ENCODE data around the gene ZNF423.
"Not testable (repeated sequence)": the region's sequence is repeated elsewhere in the genome, so short reads cannot be mapped to it uniquely, and the experiment has no call there.

Gene ZNF423

DNA sequence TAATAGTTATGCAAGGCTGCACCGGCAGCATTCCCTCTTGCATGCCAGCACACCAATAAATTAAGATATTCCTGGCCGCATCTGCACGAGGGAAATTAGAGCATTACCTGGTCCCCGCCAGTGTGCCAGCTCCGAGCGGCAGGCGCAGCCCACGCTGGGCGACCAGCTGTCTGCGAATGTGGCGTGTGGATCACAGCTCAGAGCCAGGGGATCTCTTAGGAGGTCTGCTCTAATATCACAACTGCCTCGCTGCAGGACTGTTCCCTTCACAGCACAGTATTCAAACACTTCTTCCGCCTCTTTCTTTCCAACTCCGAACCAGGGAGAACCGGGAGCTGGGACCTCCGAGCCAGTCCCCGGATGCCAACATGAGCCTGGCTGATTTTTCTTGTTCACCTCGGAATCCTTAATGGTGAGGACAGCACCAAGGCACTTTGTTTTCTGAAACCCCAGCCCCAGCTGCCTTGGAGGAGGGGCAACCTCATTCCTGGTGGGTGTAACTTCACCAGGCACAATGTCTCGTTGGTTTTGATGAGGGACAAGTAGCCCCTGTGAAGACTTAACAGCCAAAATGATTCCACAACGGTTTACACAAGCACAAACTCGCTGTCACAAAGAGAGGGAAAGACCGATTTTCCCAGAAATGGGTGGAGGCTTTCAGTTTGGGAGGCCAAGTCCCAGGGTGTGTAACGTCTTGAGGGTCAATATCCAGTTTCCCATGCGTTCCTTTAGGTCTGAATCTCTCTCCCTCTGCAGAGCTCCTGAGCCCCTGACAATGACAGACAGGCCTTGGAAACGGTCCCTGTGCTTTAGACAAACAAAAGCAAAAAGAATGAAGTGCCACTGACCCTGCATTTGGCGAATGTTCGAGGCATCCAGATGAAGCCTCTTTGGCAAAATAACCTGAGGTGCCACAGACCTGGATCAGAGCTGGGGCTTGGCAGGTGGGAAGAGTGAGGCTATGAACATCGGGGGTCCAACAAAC, 269.2 kb downstream of the ZNF423 start:
- DNase-seq (ENCODE audit: low read depth in 2 of 2), result no peak

DNA sequence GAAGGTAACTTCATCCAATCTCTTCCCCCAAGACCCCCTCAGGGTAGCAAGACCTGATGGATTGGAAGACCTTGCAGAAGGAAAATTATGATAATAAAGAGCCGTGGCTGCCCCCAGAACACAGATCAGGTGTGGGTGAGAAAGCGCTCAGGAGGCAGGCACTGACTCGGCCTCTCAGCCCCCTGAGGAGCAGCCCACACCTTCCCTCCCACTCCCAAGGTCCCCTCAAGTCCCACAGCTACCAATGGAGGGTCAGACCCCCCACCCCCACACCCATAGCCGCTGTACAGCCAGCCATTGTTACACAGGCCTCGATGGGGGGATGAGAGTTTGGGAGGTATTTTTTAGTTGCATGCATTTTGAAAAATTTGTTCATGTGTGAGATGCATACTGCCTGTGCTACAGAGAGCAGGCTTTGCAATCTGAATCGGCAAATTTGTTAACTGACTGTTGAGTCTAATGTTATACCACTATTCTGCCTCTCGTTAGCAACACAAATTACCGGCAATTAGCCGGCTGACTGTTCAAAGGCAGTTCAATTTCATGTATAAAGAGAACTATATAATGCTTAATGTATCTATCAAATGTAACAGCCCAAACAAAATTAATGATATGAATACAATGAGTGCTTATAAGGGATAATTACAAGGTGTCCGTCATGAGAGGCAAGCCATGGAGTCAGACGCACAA, 270.6 kb downstream of the ZNF423 start:
- DNase-seq (ENCODE audit: low read depth in 2 of 2), result no peak

DNA sequence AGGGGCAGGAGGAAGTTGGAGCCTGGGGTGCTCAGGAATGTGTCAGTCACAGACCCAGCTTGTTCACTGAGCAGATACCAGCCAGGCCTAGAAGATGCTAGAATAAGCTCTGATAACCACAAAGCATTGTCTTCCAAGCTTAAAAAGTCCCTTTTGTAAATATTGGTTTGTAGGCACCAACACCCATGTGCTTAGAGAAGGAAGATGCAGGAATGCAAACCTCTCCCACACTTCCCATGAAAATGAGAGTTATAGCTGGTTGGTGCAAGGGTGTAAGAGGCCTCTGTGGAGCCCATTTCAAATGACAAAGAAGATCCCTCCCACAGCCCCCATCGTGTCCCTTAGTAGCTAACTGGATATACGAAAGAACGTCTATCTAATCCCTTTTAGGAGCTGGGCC, 272.0 kb downstream of the ZNF423 start:
- no peak for DNase-seq (ENCODE audit: low read depth in 2 of 2)

DNA sequence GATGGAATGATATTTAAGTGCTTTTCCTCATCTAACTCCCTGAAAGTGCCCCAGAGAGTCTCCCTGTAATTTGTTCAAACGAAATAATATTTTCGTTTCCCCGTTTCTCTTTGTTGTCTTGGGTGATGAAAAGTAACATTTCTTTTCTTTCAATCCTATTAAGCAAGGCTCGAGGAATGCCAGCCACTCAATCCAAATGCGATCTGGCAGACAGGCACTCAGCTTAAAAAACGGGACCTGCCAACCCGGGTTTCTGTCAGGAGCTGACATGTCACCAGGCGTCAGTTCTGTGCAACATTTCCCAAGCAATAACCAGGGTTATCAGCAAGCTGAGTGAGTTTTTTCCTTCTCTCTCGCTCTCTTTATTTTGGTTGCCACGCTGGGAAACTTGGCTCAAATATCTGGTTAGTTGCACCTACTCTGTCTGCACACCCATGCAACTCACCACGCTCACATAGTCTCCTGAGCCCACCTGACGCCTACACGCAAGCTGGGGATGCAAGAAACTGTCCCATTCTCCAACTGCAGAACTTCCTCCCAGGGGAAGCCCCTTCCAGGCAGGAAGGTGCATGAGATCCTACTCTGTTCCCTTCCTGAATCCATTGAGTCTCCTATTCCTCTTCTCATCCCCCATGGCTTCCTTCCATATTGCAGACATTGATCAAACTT, 274.1 kb downstream of the ZNF423 start:
- DNase-seq (ENCODE audit: low read depth in 2 of 2), result no peak

DNA sequence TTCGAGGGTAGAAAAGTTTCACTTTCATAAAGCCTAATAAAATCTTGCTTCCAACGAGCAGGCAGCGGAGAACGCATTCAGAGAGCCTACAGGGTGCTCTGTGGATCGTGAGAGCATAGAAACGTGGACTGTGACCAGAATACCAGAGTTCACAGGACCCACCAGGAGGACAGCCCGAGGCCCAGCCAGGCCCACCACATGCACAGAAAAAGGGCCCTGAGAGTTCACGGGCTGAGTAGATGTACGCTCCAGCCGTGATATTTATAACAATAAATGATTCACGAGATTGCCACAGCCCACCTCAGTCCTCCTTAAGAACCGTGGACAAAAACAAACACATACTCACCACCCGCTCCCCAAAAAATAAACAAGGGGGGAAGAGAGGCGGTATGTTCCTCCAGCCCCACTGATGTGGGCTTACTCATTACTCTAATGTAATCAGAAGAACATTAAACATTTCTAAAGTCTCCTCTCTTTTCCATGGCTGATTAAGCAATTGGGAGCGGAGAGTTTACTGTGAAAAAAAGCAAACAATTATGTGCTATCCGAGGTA, 275.1 kb downstream of the ZNF423 start:
- DNase-seq (ENCODE audit: low read depth in 2 of 2), result no peak

DNA sequence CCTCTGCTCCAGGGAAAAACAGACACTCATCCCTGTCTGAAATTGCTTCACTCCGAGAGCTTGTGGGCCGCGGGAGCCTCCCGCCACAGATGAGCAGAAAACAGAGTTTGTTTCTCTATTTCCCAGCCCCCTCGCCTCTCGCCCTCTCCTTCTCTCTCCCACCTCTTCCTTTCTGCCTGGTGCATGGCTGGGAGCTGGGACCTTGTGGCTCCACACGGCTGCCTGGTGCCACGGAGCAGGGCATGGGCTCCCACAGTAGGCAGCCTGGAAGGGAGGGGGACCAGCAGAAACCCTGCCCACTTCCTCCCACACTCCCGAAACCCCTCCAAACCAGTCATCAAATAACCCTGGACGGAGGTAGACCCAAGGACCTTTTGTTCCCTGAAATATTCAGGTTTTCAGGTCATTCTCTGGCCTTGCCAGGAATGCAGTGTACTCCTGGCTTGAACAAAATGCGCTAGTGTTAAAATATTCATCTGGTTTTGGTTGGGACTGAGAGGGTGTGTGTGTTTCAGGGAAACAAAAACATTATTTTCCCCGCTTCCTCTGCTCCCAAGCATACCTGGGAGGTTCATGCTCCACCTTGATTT, 277.4 kb downstream of the ZNF423 start:
- DNase-seq (ENCODE audit: low read depth in 2 of 2), result no peak

DNA sequence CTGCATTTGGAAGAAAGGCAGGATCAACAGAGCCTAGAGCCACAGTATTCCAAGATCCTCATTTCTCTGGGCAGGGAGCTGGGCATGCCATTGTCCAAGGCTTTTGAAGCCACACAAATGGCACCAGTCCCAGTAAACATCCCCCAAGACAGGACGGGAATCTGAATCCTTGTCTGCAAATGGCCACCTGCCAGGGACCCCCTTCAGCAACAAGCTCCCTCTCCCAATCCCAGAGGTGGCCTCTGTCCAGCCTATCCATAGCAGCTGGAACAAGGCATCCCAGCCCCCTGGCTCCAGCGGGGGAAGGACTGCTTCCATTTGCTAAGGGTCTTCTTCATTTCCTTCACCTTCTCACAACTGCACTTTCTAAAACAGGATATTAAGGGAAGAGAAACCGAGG, 277.9 kb downstream of the ZNF423 start:
- no peak for DNase-seq (ENCODE audit: low read depth in 2 of 2)

DNA sequence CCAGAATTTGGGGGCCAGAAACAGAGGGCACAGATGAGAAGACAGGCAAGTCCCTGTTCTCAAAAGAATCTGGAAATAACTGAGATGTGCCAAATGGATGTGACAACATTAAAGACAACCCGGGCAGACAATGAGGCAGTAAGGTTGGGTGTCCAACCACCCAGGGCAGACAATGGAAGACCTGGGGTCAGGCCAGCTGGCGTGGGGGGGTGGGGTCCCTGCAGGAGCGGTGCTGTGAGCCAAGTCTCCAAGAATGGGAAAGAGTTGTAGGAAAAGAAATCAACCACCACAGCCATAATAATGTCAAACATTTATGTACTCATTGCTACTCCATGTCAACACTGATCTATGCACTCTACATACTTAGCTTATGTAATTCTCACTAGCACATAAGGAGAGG, 279.0 kb downstream of the ZNF423 start:
- no peak for DNase-seq (ENCODE audit: low read depth in 2 of 2)

DNA sequence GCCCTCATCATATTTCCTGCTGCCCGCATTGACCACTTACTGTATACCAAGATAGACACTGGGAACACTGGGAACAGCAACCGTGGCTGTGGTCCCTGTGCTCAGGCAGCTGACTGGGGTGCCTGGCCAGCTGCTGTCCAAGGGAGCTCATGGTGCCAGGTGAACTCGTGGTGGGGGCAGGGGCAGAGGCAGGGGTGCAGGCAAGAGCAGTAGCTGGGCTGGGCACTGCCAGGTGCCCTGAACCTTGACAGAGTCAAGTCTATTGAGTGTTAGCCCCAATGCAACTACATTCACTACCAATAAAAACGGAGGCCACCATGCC, 279.8 kb downstream of the ZNF423 start:
- no peak for DNase-seq (ENCODE audit: low read depth in 2 of 2)

DNA sequence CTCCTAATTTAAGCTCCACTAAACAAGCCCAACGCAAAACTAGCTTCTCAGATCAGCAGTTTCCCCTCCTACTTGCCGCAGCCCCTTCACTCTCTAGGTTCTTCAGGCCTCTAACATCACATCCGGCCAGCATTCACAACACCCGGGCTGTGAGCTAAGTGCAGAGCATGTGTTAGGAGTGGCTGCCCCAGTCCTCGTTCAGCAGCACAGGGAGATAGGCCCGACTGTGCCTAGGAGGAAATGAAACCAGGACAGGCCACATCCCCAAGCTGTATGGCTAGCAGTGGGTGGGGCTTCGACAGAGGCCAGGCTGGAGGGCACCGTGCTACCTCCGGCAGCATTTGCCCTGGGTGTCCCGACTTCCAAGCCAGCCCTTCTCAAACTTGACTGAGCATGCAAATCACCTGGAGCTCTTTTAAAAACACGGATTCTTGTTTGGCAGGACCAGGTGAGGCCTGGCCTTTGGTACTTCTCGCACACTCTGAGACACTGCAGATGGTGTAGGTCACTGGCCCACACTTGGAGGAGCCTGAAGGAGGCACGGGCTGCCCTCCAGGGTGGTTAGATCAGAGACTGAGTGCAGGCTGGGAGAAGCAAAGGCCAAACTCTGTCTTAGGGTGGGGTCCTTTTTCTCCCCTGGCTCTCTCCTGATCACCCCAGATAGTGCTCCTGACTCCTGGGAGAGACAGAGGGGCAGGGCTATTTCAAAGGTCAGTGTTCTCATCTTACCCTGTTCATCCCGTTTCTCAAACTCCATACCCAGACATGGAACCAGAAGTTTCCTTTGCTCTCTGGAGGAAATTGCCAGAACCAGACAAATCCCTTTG, 280.4 kb downstream of the ZNF423 start:
- DNase-seq (ENCODE audit: low read depth in 2 of 2), result no peak

DNA sequence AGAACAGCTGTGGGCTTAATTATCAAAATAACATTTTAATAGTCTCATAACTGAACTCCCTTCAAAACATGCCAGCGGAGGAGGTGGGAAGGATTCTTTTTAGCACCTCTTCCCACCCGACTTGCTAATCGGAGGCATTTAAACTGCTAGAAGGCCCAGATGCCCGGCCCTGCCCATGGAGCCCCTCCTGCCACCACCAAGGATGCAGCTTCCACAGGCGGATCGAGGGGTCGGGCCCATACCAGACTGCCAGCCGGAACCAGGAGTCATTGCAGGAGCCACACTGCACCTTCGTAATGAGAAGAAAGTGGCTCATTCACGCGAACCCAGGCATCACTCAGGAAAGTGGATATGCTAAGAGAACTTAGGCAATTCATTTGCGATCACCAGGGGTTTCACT, 281.1 kb downstream of the ZNF423 start:
- no peak for DNase-seq (ENCODE audit: low read depth in 2 of 2)

DNA sequence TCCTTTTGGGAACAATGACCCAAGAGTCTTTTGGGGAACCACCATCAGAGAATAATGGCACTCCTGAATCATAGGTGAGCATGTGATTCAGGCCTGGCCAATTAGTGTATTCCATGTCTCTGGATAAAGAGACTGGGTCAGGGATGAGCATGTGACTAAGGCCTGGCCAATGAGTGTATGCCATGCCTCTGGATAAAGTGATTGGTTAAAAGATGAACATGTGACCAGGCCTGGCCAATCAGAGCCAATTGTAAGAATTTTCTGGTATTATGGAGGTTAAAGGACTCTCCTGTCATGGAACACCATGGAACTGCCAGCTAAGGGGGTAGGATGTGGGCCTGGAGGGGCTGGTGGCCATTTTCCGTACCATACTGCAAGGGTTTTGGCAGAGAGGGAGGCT, 288.0 kb downstream of the ZNF423 start:
- no peak for DNase-seq (ENCODE audit: low read depth in 2 of 2)

DNA sequence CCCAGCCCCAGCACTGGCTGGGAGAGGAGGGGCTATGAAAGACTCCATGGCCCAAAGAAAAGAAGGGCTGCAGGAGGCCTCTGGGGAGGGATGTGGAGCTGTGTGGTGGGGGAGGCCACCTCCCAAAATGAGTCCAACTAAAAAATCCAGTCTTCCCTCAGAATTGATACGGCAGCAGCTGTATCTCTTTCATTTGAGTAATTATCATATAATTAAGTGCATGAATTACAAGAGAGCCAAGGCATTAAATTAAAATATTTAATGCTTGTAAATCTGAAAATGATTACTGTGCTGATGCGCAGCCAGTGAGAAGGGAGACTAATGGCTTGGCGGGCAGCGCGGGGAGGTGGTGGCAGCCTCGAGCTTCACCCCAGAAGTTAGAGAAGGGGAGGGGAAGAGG, 289.5 kb downstream of the ZNF423 start:
- no peak for DNase-seq (ENCODE audit: low read depth in 2 of 2)

DNA sequence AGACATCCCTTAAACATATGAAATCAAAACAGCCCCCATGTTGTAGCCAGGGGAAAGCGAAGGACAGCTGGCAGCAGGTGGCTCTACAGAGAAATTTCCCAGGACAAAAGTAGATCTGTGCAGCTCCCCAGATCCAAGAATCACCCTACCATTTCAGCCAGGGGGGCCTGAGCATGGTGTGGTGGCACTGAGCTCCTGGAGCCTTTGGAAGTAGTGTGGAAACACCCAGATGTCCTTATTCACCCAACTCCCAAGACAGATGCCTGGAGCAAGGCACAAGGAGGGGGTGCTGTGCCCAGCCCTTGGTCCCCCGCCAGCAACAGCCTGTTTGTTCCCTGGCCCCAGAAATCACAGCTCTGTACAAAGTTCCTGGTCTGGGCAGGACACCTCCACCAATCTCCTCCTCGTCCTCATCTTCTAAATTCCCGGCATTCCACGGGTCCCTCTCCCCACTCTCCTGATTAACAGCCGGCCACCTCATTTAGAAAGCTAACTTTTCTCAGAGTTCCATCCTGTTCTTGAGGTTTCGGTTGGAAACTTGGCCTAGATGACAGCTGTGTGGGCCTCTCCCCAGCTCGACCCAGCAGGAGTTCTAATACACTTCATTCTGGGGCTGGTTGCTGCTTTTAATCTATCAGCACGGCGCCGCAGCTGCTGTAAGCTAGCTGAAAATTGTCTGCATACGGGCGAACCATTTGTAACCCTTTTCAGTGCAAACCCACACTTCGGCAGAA, 291.2 kb downstream of the ZNF423 start:
- DNase-seq (ENCODE audit: low read depth in 2 of 2), result no peak

DNA sequence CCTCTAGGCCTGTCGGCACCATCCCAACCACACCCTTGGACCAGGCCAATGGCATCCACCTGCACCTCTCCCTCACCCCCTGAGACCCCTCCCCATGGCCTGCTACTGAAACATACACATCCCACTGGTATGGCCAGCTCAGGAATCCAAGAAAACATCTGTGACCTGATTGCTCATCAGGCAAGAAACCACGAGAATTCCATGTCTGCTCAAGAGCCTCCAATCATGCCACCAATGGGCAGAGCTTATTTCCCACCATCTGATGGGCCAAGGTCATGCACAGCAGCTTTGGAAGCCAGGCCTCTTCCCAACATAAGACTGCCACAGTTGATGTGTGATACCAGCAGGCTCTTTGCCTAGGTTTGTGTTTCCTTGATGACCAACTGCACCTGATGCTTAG, 292.2 kb downstream of the ZNF423 start:
- no peak for DNase-seq (ENCODE audit: low read depth in 2 of 2)

DNA sequence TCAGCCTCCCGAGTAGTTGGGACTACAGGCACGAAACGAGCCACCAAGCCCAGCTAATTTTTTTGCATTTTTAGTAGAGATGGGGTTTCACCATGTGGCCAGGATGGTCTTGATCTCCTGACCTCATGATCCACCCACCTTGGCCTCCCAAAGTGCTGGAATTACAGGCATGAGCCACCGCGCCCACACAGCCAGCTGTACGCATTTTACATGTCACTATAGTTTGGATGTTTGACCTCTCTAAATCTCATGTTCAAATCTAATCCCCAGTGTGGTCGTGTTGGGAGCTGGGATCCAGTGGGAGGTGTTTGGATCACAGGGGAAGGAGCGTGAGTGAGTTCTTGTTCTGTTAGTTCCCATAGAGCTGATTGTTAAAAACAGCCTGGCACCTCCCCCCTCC, 293.0 kb downstream of the ZNF423 start:
- not testable (repeated sequence) for DNase-seq (ENCODE audit: low read depth in 2 of 2)

DNA sequence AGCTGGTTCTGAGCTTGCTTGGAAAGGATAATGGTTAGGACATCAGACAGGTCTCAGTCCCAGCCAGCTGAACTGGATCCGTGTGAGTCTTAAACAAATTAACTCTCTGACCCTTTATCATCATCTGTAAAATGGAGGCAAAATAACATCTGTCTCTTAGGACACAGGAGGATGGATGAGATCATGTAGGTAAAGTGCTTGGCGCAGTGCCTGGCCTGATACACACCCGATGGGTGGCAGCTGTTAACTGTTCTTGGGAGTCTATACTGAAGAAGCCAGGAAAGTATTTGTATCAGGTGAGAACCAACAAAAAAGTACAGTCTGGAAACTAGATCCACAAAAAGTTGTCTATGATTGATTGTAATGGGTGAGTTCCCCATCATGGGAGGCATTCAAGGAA, 293.7 kb downstream of the ZNF423 start:
- DNase-seq (ENCODE audit: low read depth in 2 of 2), result no peak

DNA sequence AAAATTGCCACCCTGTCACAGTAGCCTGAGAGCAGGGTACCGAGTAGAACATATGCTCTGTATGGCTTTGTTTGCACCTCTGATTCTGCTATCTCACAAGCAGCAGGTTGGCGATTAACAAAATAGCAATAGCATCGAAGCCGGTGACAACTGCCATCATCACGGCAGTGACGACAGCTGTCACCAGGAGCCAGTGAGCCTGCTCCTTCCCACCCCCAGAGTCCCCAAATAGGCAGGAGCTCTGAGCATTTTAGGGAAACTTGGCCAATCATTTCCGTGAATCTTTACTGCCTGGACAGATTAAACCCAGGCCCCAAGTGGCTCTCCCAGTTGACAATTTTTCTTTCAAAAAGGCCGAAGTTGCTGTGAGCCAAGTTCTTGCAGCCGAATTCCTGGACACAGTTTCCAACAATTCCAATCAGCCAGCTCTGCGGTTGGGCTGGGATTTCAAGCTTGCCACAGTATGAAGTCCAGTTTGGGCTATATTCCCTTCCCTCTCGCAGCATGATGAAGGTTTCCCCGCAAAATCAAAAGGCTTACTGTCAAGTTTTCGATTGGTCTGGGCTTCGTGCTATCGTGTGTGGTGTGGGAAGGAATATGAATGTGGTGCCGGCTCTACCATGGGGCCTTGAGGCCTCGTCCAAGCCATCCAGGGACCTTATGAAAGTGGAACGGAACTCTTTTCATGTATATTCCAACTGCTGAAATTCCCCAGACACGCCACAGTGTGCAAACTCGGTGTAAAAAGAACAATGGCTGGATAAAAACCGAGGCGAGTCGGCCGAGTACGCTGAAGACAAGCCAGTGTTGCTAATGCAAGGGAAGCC, 295.7 kb downstream of the ZNF423 start:
- DNase-seq (ENCODE audit: low read depth in 2 of 2), result no peak

DNA sequence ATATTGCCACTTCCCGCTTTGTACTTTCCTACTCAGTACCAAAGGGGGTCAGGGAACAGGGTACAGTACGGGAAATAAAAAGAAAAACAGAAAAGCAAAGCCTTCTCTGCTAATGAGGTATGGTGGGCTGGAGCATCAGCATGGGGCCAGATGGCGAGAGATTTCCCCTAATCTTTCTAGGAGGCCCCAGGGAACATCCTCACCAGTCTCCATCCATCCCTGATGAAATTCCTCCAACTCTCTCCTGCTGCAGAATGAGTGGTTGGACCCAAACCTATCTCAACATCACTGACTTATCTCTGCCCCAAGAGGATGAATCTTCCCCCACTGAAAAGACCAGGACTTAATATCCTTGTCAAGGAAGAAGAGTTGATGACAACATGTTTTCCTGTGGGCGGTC, 296.7 kb downstream of the ZNF423 start:
- no peak for DNase-seq (ENCODE audit: low read depth in 2 of 2)

DNA sequence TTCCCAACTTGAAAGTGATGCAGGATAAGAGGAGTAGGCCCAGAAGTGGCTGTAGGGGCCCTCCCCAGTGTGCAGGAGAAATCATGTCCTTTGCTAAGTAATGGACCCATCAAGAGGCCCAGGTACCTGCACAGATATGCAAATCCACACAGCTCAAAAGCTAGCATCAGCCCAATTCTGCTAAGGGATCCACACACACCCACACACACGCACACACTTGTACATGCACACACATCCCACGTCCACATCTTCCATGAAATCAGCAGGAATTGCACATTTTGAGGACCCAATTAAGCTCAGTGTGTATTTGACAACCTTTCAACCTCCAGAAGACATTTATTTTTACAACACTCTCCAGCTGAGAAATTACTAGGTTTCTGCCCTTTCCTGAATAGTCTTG, 297.5 kb downstream of the ZNF423 start:
- no peak for DNase-seq (ENCODE audit: low read depth in 2 of 2)
